Thyroid gland (tissue), 4 donors: ENCODE results near the gene WDR19. TPM values are rescaled to one million over a fixed set of nuclear protein-coding genes. Genes with fewer than 3 reads are reported as not detected.
"Not testable (repeated sequence)": the region's sequence is repeated elsewhere in the genome, so short reads cannot be mapped to it uniquely, and the experiment has no call there.

Source experiments
- DNase-seq, 2 donors: peaks; one replicate each; pipeline ENCODE4 v3.0.0-alpha.2; 2019
- H3K27ac ChIP-seq, 3 donors: fragments of 200-600 bp; sonication (generic); 1 replicate in 2 of 3; 2 replicates in 1 of 3; pipeline ENCODE4 v1.5.1; 2016 to 2019; ENCODE audit warnings: mild to moderate bottlenecking in 1 of 3, moderate library complexity in 1 of 3
- H3K27me3 ChIP-seq: fragments of 200-600 bp; sonication (generic); one replicate; pipeline ENCODE4 v1.5.1; 2019
- H3K36me3 ChIP-seq, 2 donors: fragments of 200-600 bp; sonication (generic); one replicate each; pipeline ENCODE4 v1.5.1; 2016 to 2019
- H3K4me1 ChIP-seq, 2 donors: fragments of 200-600 bp; sonication (generic); one replicate each; pipeline ENCODE4 v1.5.1; 2017 to 2019
- H3K4me3 ChIP-seq, 3 donors: fragments of 200-600 bp; sonication (generic); replicated peaks in 1 of 3; 1 replicate in 2 of 3; 2 replicates in 1 of 3; pipeline ENCODE4 v1.5.1; 2016; ENCODE audit warnings: mild to moderate bottlenecking in 1 of 3
- H3K9me3 ChIP-seq: fragments of 200-600 bp; sonication (generic); one replicate; pipeline ENCODE4 v1.5.1; 2017
- CTCF ChIP-seq, 6 experiments: fragments of 200-600 bp in 3 of 6; fragments of 450-650 bp in 3 of 6; sonication (generic) in 3 of 6; IDR thresholded peaks; one replicate each; pipeline ENCODE4 v1.5.1; 2016 to 2019; ENCODE audit warnings: antibody characterized with exemption in 6 of 6, mild to moderate bottlenecking in 2 of 6, inconsistent platforms in 1 of 6, moderate library complexity in 1 of 6
- POLR2A ChIP-seq, 2 donors: fragments of 450-650 bp; IDR thresholded peaks; one replicate each; pipeline ENCODE4 v1.6.1; 2017; ENCODE audit warnings: antibody characterized with exemption in 2 of 2, mild to moderate bottlenecking in 2 of 2, moderate library complexity in 1 of 2
- WGBS, 2 donors: methylation state at CpG; one replicate each; pipeline ENCODE4 v1.1.5; 2017; 5-methylcytosine and 5-hydroxymethylcytosine counted together
- intact Hi-C: fragments of 100-400 bp; cut with DNase I; formaldehyde crosslinking; loops from one replicate; pipeline ENCODE4 v1.15.1; 2023
- total RNA-seq, 4 donors: library from RNA; depleted of rRNA; stranded (reverse); fragments of >200 nt; gene quantifications; one replicate each; pipeline ENCODE4 v1.2.3, GENCODE V29; 2016

Gene WDR19
- total RNA-seq, 4 donors from 2014 or later, result 62.9 to 92.9 (median 82.0) TPM

- 83 to 86% methylated on average over 2 of the region's 2 CpGs for WGBS, 2 donors
- Histone ChIP-seq H3K27me3 (no peaks in the 10 kb centered on the region), H3K36me3 (peaks cover 8 to 19% of the 10 kb centered on the region in 2 donors), H3K4me1 (no peaks in the 10 kb centered on the region), H3K27ac (no peak overlapping the region), H3K4me3 (no peak overlapping the region), H3K9me3 (no peaks in the 10 kb centered on the region)
- intact Hi-C loops, result no loop called here
- DNase-seq, result no peak
- TF ChIP-seq CTCF (IDR thresholded peaks at IDR 0.05), result no peak
- TF ChIP-seq POLR2A (IDR thresholded peaks at IDR 0.05), result no peak
Observed at GRCh38 chr4:39256436-39256835, 74.1 kb downstream of the WDR19 start.

- H3K36me3 ChIP-seq, result peaks cover 4 to 16% of the 10 kb centered on the region in 2 donors
- intact Hi-C loops, result no loop called here
Observed at GRCh38 chr4:39259571-39260330, 77.4 kb downstream of the WDR19 start.

DNA sequence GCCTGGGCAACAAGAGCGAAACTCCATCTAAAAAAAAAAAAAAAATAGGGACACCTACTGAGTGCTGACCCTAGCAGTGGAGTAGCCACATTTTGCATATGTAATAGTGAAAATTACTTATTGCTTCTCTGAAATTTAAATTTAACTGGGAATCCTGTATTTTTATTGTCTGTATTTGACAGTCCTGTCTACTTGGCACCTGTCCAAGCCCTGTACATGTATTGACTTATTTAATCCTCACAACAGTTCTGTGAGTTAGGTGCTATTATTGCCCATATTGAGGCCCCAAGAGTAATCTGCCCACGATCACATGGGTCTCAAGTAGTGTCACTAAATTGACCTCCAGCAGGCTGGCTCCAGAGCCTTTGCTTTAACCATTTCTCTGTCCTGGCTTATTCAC lies 81.6 kb downstream of the WDR19 start:
- no peak overlapping the region for H3K4me3 ChIP-seq
- intact Hi-C loops, result no loop called here
- H3K4me1 ChIP-seq, result no peaks in the 10 kb centered on the region
- no peak for TF ChIP-seq POLR2A (IDR thresholded peaks at IDR 0.05)
- TF ChIP-seq CTCF (IDR thresholded peaks at IDR 0.05), result no peak
- WGBS, 2 donors, result 82 to 89% methylated on average over 2 of the region's 2 CpGs
- no peaks in the 10 kb centered on the region for H3K27me3 ChIP-seq
- H3K36me3 ChIP-seq, result peaks cover 12 to 18% of the 10 kb centered on the region in 2 donors
- H3K9me3 ChIP-seq, result no peaks in the 10 kb centered on the region
- no peak for DNase-seq
- no peak overlapping the region for H3K27ac ChIP-seq

More at GRCh38 chr4:39259571-39260330, 77.4 kb downstream of the WDR19 start:
- Histone ChIP-seq H3K27ac (no peak overlapping the region), H3K27me3 (no peaks in the 10 kb centered on the region), H3K4me1 (no peaks in the 10 kb centered on the region), H3K9me3 (no peaks in the 10 kb centered on the region), H3K4me3 (no peak overlapping the region)
- no peak for TF ChIP-seq POLR2A (IDR thresholded peaks at IDR 0.05)
- no peak for TF ChIP-seq CTCF (IDR thresholded peaks at IDR 0.05)
- WGBS, 2 donors, result 95 to 97% methylated on average over 4 of the region's 4 CpGs
- DNase-seq, result no peak

- Histone ChIP-seq H3K27ac (no peak overlapping the region), H3K9me3 (no peaks in the 10 kb centered on the region), H3K27me3 (no peaks in the 10 kb centered on the region), H3K4me1 (no peaks in the 10 kb centered on the region), H3K4me3 (no peak overlapping the region), H3K36me3 (peaks cover 49 to 51% of the 10 kb centered on the region in 2 donors)
- no peak for DNase-seq
- WGBS, 2 donors, result 97% methylated on average over 4 of the region's 4 CpGs
- TF ChIP-seq POLR2A (IDR thresholded peaks at IDR 0.05), result no peak
- no peak for TF ChIP-seq CTCF (IDR thresholded peaks at IDR 0.05)
- intact Hi-C loops, result no loop called here
Observed at GRCh38 chr4:39274503-39274902, 92.2 kb downstream of the WDR19 start.

DNA sequence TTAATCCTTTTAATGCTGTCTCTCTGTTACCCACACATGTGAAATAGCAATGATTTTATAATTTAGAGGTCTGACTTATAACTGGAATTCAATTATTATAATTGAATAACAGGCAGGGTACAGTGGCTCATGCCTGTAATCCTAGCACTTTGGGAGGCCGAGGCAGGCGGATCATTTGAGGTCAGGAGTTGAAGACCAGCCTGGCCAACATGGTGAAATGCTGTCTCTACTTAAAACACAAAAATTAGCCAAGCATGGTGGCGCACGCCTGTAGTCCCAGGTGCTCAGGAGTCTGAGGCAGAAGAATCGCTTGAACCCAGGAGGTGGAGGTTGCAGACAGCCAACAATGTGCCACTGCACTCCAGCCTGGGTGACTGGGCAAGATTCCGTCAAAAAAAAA lies 95.3 kb downstream of the WDR19 start:
- WGBS, 2 donors, result 86 to 90% methylated on average over 6 of the region's 6 CpGs
- H3K4me3 ChIP-seq, H3K27me3 ChIP-seq, H3K27ac ChIP-seq, DNase-seq, H3K9me3 ChIP-seq, H3K4me1 ChIP-seq, intact Hi-C loops: not testable (repeated sequence)
- peaks cover 46 to 47% of the 10 kb centered on the region in 2 donors for H3K36me3 ChIP-seq
